Lower leg skin (tissue), 3 donors: ENCODE results near the gene NTM.

ENCODE experiments used
- CTCF ChIP-seq, 3 donors: fragments of 450-650 bp; IDR thresholded peaks; one replicate each; pipeline ENCODE4 v1.5.1; 2016; ENCODE audit warnings: antibody characterized with exemption in 3 of 3, mild to moderate bottlenecking in 3 of 3, moderate library complexity in 2 of 3
- POLR2A ChIP-seq, 2 donors: fragments of 450-650 bp; IDR thresholded peaks; one replicate each; pipeline ENCODE4 v1.6.1; 2016 to 2017; ENCODE audit warnings: antibody characterized with exemption in 2 of 2, mild to moderate bottlenecking in 1 of 2, moderate library complexity in 1 of 2

- TF ChIP-seq CTCF (IDR thresholded peaks at IDR 0.05), result no peak
- no peak for TF ChIP-seq POLR2A (IDR thresholded peaks at IDR 0.05)
These were observed 580.7 kb downstream of the NTM start for GRCh38 chr11:131951121-131951520.
